GM18870 (cell line): ENCODE data around the gene TMEM135.

Source experiments
- ATAC-seq: cut with Tn5 transposase; IDR thresholded peaks from one replicate; pipeline ENCODE4 v1.9.1; 2021; ENCODE audit warnings: moderate library complexity; ENCODE audit not compliant: unreplicated experiment

Gene TMEM135

DNA sequence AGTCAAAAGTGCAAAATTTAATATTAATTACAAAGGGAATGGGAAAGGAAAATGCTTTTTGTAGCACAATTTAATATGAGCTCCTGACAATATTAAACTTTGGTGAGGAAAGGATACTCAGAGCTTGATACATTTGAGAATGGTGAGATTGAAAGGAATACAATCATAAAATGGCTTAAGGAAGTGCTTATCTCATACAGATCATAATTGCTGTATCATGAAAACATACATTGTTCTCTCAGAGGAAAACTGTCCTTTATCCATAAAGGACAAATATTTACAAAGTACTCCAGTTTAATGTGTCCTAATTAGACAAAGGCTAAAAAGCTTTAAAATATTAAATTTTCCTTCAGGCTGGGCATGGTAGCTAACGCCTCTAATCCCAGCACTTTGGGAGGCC is 260.4 kb downstream of the TMEM135 start:
- no peak for ATAC-seq

DNA sequence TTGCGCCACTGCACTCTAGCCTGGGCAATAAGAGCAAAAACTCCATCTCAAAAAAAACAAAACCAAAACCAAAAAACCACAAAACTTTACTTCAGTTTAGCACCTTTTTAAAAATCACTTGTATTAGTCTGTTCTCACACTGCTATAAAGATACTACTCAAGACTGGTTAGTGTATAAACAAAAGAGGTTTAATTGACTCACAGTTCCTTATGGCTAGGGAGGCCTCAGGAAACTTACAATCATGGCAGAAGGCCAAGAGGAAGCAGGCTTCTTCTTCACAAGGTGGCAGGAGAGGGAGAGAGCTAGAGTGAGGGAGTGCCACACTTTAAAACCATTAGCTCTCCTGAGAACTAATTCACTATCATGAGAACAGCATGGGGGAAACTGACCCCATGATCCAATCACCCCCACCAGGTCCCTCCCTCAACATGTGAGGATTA is 261.3 kb downstream of the TMEM135 start:
- no peak for ATAC-seq

DNA sequence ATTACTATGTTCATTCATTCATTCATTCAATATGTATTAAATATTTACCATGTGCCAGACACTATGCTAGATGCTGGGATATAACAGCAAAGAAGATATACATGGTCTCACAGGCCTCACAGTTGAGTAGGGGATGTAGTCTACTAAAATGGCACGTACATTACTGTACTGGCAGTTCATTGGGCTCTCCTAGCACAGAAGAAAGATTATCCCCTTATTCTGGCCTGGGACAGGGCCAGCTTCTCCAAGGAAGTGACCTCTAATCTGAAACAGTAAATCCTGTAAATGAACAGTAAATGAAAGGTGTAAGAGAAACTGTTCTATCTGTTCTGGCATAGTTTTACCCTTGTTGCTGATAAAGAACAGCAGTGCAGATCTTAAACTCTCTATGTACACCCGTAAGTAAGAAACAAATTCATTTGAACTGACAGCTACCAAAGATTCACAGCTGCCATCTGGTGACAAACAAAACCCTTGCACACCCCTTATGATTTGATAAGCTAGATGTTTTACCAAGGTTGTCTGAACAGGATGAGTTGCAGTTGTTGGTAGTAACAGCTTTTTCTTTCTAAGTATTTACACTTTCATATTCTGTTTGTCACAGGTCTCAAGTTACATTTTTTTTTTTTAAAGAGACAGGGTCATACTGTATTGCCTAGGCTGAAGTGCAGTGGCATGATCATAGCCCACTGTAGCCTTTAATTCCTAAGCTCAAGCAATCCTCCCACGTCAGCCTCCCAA is 263.1 kb downstream of the TMEM135 start:
- peak; percentile 81 for ATAC-seq

DNA sequence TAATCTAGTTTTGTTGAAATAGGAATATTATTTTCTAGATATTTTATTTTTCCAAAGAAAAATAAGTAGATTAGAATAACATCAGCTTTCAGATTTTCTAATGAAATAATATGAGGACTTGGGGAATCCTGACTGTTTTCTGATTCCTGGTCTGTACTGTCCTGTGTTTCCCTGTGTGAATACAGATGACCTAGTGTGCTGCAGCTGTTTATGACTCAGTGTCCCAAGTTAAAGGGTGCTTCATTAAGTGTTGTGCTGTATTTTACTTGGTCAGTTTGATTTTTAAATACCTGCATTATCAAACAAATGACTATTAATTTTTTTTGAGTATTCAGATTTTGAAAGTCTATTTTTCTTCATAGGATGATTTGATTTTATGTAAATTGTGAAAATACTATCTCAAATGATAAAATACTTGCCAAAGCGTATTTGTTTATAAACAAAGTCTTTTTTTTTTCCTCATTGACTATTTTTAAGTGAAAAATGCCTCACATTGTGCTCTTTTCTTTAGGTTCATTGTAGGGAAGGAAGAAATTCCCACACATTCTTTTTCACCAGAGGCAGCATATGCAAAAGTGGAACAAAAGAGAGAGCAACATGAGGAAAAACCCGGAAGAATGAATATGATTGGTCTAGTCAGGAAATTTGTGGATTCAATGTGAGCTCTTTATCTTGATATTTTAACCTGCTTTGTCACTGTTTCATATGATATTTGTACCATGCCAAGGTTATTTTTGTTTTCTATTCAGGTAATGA is 264.2 kb downstream of the TMEM135 start:
- ATAC-seq: no peak

DNA sequence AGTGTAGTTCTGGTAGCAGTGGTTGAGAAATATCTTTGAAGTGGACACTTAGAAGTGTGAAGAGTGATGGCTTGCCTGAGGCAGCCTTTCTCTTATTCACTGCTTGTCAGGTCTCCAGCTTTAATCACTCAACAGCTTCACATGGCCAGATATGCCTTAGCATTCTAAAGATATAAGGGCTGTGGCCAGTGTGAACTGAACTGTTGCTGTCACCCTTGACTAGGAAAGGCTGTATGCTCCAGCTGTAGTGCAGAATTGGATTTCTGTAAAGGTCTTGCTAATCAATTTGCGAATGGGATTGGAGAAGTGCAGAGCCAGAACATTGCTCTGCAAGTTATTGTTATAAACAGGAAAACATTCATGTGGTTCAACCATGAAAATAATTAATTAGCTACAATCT is 266.7 kb downstream of the TMEM135 start:
- ATAC-seq: no peak

DNA sequence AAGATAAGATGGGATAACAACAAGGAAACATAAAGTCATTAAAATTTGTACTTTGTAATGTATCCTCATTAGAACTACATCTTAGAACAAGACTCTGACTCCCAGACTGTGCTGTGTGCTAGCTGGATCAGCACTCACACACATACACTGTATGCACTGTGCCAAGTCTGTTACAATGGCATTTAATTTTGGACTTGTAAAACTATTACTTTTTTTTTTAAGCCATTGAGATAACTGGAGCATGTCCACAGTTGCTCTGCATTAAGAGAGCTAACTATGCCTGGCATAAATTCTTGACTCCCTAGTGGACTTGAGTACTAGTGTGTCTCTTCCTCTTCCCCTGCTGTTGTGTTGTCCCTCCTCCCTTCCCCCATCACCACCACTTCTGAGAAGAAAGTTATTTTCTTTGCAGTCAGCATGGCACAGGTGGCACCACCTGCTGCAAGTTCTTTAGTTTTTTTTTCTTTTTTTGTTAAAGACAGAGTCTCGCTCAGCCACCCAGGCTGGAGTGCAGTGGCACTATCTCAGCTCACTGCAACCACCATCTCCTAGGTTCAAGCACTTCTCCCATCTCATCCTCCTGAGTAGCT is 268.6 kb downstream of the TMEM135 start:
- ATAC-seq: no peak

DNA sequence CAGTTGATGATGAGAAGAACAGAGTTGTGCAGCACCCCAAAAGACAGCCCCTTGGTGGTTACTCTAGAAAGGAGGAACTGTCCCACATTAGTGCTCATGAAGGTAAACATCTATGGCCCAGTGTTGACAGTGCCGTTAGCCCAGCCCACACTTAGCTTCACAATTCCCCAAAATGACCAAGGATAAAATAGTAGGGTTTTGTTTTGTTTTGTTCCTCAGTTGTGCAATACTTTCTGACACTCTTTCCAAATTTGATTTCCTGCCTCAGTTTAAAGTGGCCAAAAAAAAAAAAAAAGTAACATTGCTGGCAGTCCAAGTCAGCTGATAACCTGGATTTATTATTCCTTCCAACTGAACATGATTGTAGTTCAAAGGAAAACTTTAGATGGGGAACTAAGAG is 269.4 kb downstream of the TMEM135 start:
- no peak for ATAC-seq

DNA sequence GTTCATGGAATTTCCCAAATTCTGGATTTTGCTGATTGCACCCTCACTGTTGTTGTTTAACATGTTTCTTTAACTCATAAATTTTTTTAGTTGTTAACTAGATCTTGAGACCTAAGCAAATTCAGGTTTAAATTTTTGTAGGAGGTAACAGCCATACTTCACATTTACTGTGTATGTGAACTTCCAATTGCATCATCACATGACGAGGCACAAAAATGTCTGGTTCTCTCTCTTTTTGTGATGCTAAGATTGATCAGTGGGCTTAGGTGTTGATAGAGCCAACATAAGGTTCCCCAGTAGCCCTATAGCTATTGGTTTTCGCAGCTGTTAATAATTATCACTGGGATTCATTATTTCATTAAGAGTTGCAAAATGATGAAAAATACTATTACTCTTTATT is 277.5 kb downstream of the TMEM135 start:
- no peak for ATAC-seq

DNA sequence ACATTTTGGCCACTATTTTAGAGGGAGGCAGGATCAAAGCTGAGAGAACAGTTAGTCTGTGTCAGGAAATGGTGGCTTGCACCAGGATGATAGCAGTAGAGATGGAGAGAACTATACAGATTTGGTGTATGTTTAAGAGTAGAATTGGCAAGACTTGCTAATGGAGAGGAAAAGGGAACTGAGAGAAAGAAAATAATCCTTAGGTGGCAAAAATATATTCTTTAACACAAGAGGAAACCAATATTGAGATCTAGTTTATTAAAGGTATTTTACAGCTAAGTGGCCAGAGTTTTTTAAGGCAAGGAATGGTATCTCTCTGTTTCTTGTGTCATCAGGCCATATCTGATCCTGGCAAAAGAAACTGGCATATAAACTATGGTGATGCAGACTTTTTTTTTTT is 278.8 kb downstream of the TMEM135 start:
- no peak for ATAC-seq

DNA sequence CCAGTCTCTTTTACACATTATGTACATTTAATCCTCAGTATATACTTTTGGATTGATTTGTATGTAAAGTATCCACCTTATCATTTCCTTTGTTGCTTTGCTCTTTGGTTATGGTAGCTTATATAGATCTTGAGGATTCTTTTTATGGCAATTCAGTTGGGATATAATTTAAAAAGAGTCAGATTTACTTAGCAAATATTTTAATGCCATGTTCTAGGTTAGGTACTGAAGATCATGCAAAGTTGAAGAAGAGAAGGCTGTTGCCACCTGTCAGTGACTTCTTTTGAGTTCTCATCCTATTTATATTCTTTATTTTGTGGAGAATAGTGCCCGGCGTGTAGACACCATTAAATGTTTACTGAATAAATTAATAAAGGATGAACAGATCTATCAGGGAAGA is 279.7 kb downstream of the TMEM135 start:
- no peak for ATAC-seq

DNA sequence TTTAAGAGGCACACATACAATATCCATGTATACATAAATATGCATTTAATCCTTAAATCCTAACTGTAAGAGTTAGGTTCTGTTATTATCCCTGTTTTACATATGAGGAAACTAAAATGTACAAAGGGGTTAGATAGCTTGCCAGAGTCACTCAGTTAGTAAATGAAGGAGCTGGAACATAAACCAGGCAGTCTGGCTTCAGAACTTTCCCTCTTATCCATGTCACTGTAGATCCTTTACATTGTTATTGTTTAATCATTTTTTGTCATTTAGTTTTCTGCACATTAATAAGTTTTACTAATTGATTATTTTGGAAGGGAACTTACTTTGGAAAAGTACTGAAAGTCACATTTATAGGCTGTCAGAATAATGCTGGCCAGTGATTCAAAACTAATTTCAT is 282.4 kb downstream of the TMEM135 start:
- no peak for ATAC-seq

DNA sequence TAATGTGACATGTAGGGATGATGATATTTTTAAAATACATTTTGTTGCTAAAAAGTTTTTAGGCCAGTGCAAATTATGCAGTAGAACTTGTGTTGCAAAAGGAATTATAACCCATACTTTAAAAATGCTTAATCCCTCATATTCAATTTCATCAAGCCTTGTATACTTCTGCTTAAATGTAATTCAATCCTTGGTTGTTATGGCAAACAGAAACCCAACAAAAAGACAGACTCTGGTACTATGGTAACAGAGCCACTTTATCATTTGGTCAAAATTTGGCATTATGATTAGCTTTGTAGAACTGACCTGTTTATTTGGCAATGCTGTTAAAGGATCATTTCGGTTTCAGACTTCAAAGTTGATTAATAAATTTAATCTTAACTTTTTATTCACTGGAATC is 284.8 kb downstream of the TMEM135 start:
- ATAC-seq: no peak

DNA sequence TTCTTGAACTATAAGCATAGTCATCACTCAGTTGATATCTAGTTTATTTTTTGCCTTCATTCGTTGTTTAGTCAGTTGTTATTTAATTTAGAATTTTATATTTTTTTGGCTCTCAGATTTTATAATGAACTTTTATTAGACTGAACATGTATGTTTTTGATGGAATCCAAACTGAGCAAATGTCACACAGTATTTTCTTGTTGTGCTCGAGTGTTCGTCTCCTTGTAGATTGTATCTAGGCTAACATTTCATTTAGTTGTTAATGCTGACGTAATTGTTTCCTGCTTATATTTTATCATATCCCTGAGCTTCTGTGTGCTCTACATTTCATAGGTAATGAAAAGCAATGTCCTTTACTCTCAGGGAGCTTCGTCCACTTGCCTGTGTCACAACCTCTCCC is 286.2 kb downstream of the TMEM135 start:
- no peak for ATAC-seq

DNA sequence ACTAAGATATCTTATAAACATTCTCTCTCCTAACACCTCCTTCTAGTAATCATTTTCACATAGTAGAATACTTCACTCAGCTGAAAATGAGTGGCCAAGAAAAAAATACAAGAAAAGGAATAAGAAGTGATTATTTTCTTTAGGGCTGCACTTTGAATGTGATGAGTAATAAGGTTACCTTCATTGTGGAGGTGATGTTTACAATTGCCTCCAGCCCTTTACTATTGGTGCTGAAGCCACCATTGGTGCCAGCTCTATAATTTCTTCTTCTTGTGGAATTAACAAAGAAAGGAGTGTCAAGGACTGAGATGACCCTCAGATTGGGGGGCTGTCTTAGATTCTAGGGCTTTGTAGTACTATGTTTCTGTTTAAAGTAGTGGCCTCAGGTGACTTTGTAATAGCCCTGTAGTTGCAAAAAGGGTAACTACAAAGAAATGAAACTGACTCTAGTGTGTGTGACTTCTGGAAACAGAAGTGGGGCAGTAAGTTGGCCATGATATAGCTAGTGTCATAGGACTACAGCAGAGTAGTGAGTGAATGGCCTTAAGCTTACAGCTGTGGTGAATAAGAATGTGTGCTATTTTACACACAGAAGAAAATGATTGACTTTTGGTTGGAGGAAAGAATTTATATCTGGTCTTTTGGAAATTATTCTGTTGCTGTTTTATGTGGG is 287.2 kb downstream of the TMEM135 start:
- no peak for ATAC-seq

DNA sequence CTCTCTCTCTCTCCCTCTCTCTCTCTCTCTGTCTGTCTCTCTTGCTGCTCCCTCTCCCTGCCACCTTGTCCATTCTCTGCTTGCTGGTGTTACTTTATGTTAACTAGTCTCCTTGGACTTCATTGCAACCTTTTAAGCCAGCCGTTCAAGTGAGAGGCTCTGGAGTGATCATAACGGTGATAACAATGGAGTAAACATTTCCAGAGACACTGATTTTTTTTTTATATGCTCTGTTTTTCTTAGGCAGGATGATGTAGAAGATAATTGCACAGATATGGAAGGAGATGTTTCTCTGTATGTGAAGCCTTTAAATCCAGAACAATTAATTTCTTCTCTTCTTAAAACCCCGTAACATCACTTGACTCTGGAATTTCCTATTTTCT is 287.7 kb downstream of the TMEM135 start:
- no peak for ATAC-seq

DNA sequence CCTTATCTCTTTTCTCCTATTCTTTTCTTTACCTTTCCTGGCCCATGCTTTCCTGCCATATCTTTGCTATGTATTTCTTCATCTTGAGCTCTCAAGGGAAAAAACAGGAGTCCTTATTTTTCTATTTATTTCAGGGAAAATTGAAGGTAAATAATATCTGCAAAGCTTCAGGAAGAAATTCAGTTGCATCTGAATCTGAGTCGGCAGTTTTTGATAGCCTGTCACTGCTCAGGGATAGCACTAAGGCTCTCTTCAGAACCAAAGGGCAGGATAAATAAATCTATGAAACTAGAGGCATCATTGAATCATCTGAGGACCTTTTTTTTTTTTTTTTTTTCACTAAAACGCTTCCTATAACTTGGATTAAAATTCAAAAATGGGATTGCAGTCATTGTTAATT is 288.9 kb downstream of the TMEM135 start:
- ATAC-seq: no peak

DNA sequence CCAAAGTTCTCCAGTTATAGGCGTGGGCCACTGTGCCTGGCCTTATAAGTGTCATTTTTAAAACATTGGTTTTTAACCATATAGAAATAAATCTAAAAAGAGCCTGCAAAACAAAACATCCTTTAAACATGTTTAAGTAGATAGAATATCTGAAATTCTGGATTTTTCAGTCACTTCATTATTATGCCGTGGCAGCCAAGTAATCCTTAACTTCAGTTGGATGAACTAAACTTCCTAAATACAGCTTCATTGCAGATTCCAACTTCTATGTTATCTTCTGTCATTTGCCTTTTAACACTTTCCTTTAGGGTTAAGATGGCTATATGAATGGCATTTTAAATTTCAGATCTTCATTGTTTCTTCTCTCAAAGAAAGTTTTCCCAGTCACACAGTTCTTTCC is 291.4 kb downstream of the TMEM135 start:
- no peak for ATAC-seq

DNA sequence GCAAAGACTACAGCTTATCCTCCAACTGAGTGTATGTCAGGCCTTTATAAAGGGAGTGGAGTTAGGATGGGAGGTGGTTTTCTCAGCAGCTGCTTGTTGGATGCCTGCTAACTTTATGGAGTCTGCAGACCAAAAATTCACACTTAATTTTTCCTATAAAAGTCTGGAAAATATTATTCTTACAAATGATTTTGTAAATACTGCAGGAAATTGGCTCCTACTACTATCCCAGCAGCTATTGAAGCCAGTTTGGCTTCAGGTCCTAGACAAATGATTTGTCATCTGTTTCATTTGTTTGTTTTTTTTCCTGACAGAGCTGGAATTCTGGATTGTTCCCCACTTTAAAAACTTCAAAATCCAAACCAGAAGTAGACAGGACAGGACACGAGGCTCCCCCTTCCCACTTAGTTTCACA is 292.5 kb downstream of the TMEM135 start:
- no peak for ATAC-seq

DNA sequence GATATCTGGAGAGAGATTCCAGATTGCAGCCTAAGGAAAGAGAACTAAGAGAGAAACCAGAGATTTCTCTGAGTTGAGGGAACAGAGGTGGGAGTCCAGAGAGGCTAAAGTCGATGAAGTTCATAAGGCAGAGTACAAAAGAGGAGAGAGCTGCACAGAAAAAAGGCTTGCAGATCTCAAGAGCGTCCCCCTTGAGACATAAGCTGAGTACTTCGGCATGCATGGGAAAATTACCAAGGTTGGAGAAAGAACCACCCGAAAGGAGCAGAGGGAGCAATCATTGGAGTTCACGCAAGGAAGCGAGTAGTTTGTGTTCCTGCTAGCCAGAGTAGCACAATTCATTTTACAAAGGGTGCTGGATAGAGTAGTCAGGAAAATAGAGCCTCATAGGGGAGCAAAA is 293.5 kb downstream of the TMEM135 start:
- ATAC-seq: no peak

DNA sequence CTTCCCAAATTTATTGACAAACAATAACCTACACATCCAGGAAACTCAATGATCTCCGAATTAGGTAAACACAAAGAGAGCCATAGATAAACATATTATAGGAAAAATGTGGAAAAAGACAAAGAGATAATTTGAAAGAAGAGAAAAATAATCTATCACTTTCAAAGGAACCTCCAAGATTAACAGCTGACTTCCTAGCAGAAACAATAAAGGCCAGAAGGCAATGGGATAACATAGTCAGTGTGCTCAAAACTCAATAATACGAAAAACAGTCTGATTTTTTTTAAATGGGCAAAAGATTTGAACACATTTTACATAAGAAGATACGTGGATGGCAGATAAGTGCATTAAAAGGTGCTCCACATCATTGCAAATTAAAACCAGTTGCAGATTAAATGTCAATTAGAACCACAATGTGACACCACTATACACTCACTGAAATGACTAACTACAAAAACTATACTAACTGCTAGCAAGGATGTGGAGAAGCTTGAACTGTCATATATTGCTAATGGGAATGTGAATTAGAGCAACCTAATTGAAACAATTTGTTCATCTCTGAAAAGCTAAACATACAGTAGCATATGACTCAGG is 300.4 kb downstream of the TMEM135 start:
- ATAC-seq: no peak

DNA sequence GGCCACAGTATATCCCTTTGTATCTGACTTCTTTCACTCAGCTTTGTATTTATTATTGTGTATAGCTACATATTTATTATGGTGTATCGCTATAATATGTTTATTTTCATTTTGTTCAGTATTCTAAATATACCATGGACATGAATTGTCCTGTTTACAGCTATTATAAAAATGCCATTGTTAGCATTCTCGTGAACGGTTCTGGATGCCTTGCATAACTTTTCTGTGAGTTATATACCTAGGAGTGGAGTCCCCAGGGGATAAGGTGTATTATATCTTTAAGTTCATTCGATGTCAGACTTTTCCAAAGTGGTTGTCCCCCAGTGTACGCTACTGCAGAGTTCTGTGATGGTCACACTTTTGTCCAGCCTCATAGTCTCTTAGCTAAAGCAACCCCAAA is 301.7 kb downstream of the TMEM135 start:
- no peak for ATAC-seq
